Neural progenitor cell (in vitro differentiated cells): ENCODE data around the gene RELN. TPM values are rescaled to one million over a fixed set of nuclear protein-coding genes. Genes with fewer than 3 reads are reported as not detected.

Experiments used
- DNase-seq: peaks from one replicate; pipeline ENCODE4 v3.0.0-alpha.2; 2016; ENCODE audit warnings: low spot score
- H2AFZ ChIP-seq: fragments of 200-600 bp; sonication (generic); replicated peaks from 2 replicates; pipeline ENCODE4 v1.6.1; 2016; ENCODE audit warnings: antibody characterized with exemption
- H3F3A ChIP-seq: fragments of 200-600 bp; sonication (generic); 2 replicates; pipeline ENCODE4 v1.6.1; 2016; ENCODE audit warnings: antibody characterized with exemption, low read depth
- H3K27ac ChIP-seq: fragments of 200-600 bp; sonication (generic); 2 replicates; pipeline ENCODE4 v1.5.1; 2016; ENCODE audit warnings: mild to moderate bottlenecking
- H3K27me3 ChIP-seq: fragments of 200-600 bp; sonication (generic); 2 replicates; pipeline ENCODE4 v1.6.1; 2016; ENCODE audit warnings: mild to moderate bottlenecking, moderate library complexity
- H3K36me3 ChIP-seq: fragments of 200-600 bp; sonication (generic); 2 replicates; pipeline ENCODE4 v1.5.1; 2016
- H3K4me1 ChIP-seq: fragments of 200-600 bp; sonication (generic); 2 replicates; pipeline ENCODE4 v1.6.1; 2016; ENCODE audit warnings: mixed run types
- H3K4me2 ChIP-seq: fragments of 200-600 bp; sonication (generic); 2 replicates; pipeline ENCODE4 v1.6.1; 2016
- H3K4me3 ChIP-seq: fragments of 200-600 bp; sonication (generic); 2 replicates; pipeline ENCODE4 v1.5.1; 2016
- H3K79me2 ChIP-seq: fragments of 200-600 bp; sonication (generic); 2 replicates; pipeline ENCODE4 v1.6.1; 2016; ENCODE audit warnings: low read depth
- H3K9ac ChIP-seq: fragments of 200-600 bp; sonication (generic); 2 replicates; pipeline ENCODE4 v1.6.1; 2016
- H3K9me3 ChIP-seq: fragments of 200-600 bp; sonication (generic); 2 replicates; pipeline ENCODE4 v1.5.1; 2016; ENCODE audit warnings: low read depth
- H4K20me1 ChIP-seq: fragments of 200-600 bp; sonication (generic); 2 replicates; pipeline ENCODE4 v1.6.1; 2016; ENCODE audit warnings: low read depth
- H3K27ac Mint-ChIP-seq: 3 replicates; pipeline ENCODE4 v1.8.0; 2021; ENCODE audit warnings: mixed read lengths
- H3K27me3 Mint-ChIP-seq: 2 replicates; pipeline ENCODE4 v1.8.0; 2022; ENCODE audit warnings: low read depth, mild to moderate bottlenecking, inconsistent platforms, moderate library complexity, mixed read lengths; ENCODE audit not compliant: insufficient read depth
- H3K36me3 Mint-ChIP-seq: 3 replicates; pipeline ENCODE4 v1.8.0; 2021; ENCODE audit warnings: mixed read lengths
- H3K4me1 Mint-ChIP-seq: 3 replicates; pipeline ENCODE4 v1.8.0; 2021; ENCODE audit warnings: mixed read lengths
- H3K4me3 Mint-ChIP-seq: 3 replicates; pipeline ENCODE4 v1.8.0; 2021; ENCODE audit warnings: mild to moderate bottlenecking, moderate library complexity, mixed read lengths
- H3K9me3 Mint-ChIP-seq: 3 replicates; pipeline ENCODE4 v1.8.0; 2020; ENCODE audit warnings: mixed read lengths
- CTCF ChIP-seq: fragments of 200-600 bp; sonication (generic); IDR thresholded peaks from 2 replicates; pipeline ENCODE4 v1.5.1; 2017; ENCODE audit warnings: antibody characterized with exemption, mild to moderate bottlenecking
- EZH2 ChIP-seq: fragments of 200-600 bp; sonication (generic); IDR thresholded peaks from 2 replicates; pipeline ENCODE4 v1.6.1; 2017; ENCODE audit warnings: antibody characterized with exemption, mild to moderate bottlenecking, moderate library complexity
- EZH2phosphoT487 ChIP-seq: fragments of 200-600 bp; sonication (generic); IDR thresholded peaks from 2 replicates; pipeline ENCODE4 v1.6.1; 2017; ENCODE audit warnings: antibody characterized with exemption
- total RNA-seq: library from RNA; depleted of rRNA; stranded (reverse); fragments of >200 nt; gene quantifications from 2 replicates; pipeline ENCODE4 v1.2.3, GENCODE V29; 2015; ENCODE audit warnings: low replicate concordance

Gene RELN
- total RNA-seq, 1 donor from 2014 or later, result 0.02 TPM

DNA sequence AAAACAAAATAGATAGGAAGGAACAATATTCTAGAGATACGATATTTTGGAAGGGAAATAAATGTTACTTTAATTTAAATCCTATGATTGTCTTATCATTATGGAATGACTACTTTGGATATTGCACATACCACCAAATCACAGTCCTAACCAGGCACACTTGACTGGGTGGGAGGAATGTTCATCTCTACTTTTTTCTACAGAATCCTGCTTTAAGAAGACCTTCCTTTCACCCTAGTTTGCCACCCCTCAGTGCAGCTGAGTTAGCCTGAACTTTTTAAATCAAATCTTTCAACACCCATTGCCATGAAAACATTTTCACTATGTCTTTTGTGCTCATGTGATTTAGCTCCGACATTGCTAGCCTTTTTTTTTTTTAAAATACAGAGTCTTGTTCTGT, 38.1 kb downstream of the RELN start:
- no peaks in the 10 kb centered on the region for H4K20me1 ChIP-seq
- Mint-ChIP-seq H3K27me3 (peaks cover 2% of the 10 kb centered on the region), H3K27ac (no peak overlapping the region), H3K4me1 (peaks cover 2% of the 10 kb centered on the region), H3K4me3 (no peak overlapping the region), H3K9me3 (no peaks in the 10 kb centered on the region), H3K36me3 (no peaks in the 10 kb centered on the region)
- no peak for TF ChIP-seq EZH2
- TF ChIP-seq EZH2phosphoT487, result no peak
- no peak for TF ChIP-seq CTCF
- no peaks in the 10 kb centered on the region for H3K27me3 ChIP-seq
- H3K4me3 ChIP-seq, result no peak overlapping the region
- H3K9ac ChIP-seq, result no peak overlapping the region
- no peak overlapping the region for H3K27ac ChIP-seq
- no peaks in the 10 kb centered on the region for H3F3A ChIP-seq
- no peak for DNase-seq
- no peak overlapping the region for H3K4me2 ChIP-seq
- no peaks in the 10 kb centered on the region for H3K9me3 ChIP-seq
- H3K36me3 ChIP-seq, result no peaks in the 10 kb centered on the region
- no peaks in the 10 kb centered on the region for H3K4me1 ChIP-seq
- H3K79me2 ChIP-seq, result no peaks in the 10 kb centered on the region
- no peak overlapping the region for H2AFZ ChIP-seq

- no peak overlapping the region for H3K9ac ChIP-seq
- H3K4me2 ChIP-seq, result no peak overlapping the region
- no peaks in the 10 kb centered on the region for H3K36me3 Mint-ChIP-seq
- H3K4me1 ChIP-seq, result no peaks in the 10 kb centered on the region
- no peak overlapping the region for H3K27ac Mint-ChIP-seq
- no peaks in the 10 kb centered on the region for H3K27me3 Mint-ChIP-seq
- H3K9me3 Mint-ChIP-seq, result no peaks in the 10 kb centered on the region
- H4K20me1 ChIP-seq, result no peaks in the 10 kb centered on the region
- H2AFZ ChIP-seq, result no peak overlapping the region
- H3K79me2 ChIP-seq, result no peaks in the 10 kb centered on the region
- H3F3A ChIP-seq, result no peaks in the 10 kb centered on the region
- H3K4me3 ChIP-seq, result no peak overlapping the region
- no peak overlapping the region for H3K4me3 Mint-ChIP-seq
- TF ChIP-seq EZH2 (no peak), EZH2phosphoT487 (no peak), CTCF (no peak)
- DNase-seq, result no peak
- peaks cover 6% of the 10 kb centered on the region for H3K4me1 Mint-ChIP-seq
- H3K27me3 ChIP-seq, result no peaks in the 10 kb centered on the region
- H3K36me3 ChIP-seq, result no peaks in the 10 kb centered on the region
- H3K9me3 ChIP-seq, result no peaks in the 10 kb centered on the region
- no peak overlapping the region for H3K27ac ChIP-seq
Measured at GRCh38 chr7:103949374-103949773, 40.1 kb downstream of the RELN start.

- Histone ChIP-seq H3F3A (no peaks in the 10 kb centered on the region), H3K9me3 (no peaks in the 10 kb centered on the region), H3K27me3 (no peaks in the 10 kb centered on the region), H3K4me2 (no peak overlapping the region), H2AFZ (no peak overlapping the region), H3K27ac (no peak overlapping the region), H3K36me3 (no peaks in the 10 kb centered on the region), H3K79me2 (no peaks in the 10 kb centered on the region), H3K4me3 (no peak overlapping the region), H4K20me1 (no peaks in the 10 kb centered on the region), H3K9ac (no peak overlapping the region), H3K4me1 (no peaks in the 10 kb centered on the region)
- no peak overlapping the region for H3K27ac Mint-ChIP-seq
- no peak for DNase-seq
- H3K27me3 Mint-ChIP-seq, result no peaks in the 10 kb centered on the region
- no peak overlapping the region for H3K4me3 Mint-ChIP-seq
- H3K36me3 Mint-ChIP-seq, result no peaks in the 10 kb centered on the region
- H3K4me1 Mint-ChIP-seq, result peaks cover 6% of the 10 kb centered on the region
- TF ChIP-seq CTCF (no peak), EZH2phosphoT487 (no peak)
- H3K9me3 Mint-ChIP-seq, result no peaks in the 10 kb centered on the region
Measured at GRCh38 chr7:103947026-103947655, 42.3 kb downstream of the RELN start.
